ENCODE data around the gene CGB8.
A peak's percentile ranks its signal among the peaks of the same experiment; 100 is the strongest.
"Not testable (repeated sequence)": the region's sequence is repeated elsewhere in the genome, so short reads cannot be mapped to it uniquely, and the experiment has no call there.

CGB8 gene

GRCh38 chr19:49064768-49065611 lies 16.1 kb upstream of the CGB8 start, which contains the start of gene NTF4:
Gene NTF4, minus strand, starts transcription at chr19:49064818. Its CDS starts 2,821 bp downstream, at chr19:49061997.
- DNase-seq: no peak

GRCh38 chr19:49064029-49064629 lies 15.2 kb upstream of the CGB8 start:
- DNase-seq: no peak

GRCh38 chr19:49061445-49061844 lies 12.5 kb upstream of the CGB8 start:
- DNase-seq: no peak

GRCh38 chr19:49061000-49061399 lies 12.1 kb upstream of the CGB8 start:
- DNase-seq: no peak

- no peak for DNase-seq
Observed at GRCh38 chr19:49059053-49059452, 10.1 kb upstream of the CGB8 start.

GRCh38 chr19:49058562-49058961 lies 9.7 kb upstream of the CGB8 start:
- peak; percentile 53 for DNase-seq

- peak; percentile 46 for DNase-seq
Observed at GRCh38 chr19:49057636-49058234, 8.8 kb upstream of the CGB8 start, which contains the start of gene CGB7. Gene CGB7, minus strand, starts transcription at chr19:49057749. Its CDS starts 2,374 bp downstream, at chr19:49055375.

- DNase-seq: not testable (repeated sequence)
Observed at GRCh38 chr19:49056902-49057596, 8.1 kb upstream of the CGB8 start.

GRCh38 chr19:49056101-49056901 lies 7.4 kb upstream of the CGB8 start:
- DNase-seq: peak; percentile 48

GRCh38 chr19:49050376-49051033 lies 1.6 kb upstream of the CGB8 start:
- peak; percentile 73 for DNase-seq

- DNase-seq: not testable (repeated sequence)
Observed at GRCh38 chr19:49049834-49050233, 923 bp upstream of the CGB8 start.

GRCh38 chr19:49043548-49043947 lies 5.4 kb downstream of the CGB8 start, which contains the start of gene CGB5:
Gene CGB5, plus strand, starts transcription at chr19:49043848. Its CDS starts 362 bp downstream, at chr19:49044210.
- not testable (repeated sequence) for DNase-seq

- not testable (repeated sequence) for DNase-seq
Observed at GRCh38 chr19:49042666-49043065, 6.2 kb downstream of the CGB8 start.

- DNase-seq: no peak
Observed at GRCh38 chr19:49042177-49042576, 6.7 kb downstream of the CGB8 start.

GRCh38 chr19:49039736-49040135 lies 9.2 kb downstream of the CGB8 start:
- DNase-seq: not testable (repeated sequence)

- peak; percentile 55 for DNase-seq
Observed at GRCh38 chr19:49038557-49039276, 10.2 kb downstream of the CGB8 start.

- DNase-seq: not testable (repeated sequence)
Observed at GRCh38 chr19:49038111-49038510, 10.8 kb downstream of the CGB8 start.

- DNase-seq: not testable (repeated sequence)
Observed at GRCh38 chr19:49036815-49037214, 12.1 kb downstream of the CGB8 start, which contains the start of gene CGB1. Gene CGB1, minus strand, starts transcription at chr19:49036895. Its CDS starts 184 bp downstream, at chr19:49036711.

GRCh38 chr19:49031642-49032301 lies 17.1 kb downstream of the CGB8 start, which contains the start of gene CGB2:
Gene CGB2, plus strand, starts transcription at chr19:49031890. Its CDS starts 206 bp downstream, at chr19:49032096.
- not testable (repeated sequence) for DNase-seq

GRCh38 chr19:49030323-49030722 lies 18.6 kb downstream of the CGB8 start:
- not testable (repeated sequence) for DNase-seq

All from fibroblast of skin of right quadriceps (primary cell).